ENCODE measurements around the gene BAAT.
"Not testable (repeated sequence)": the region's sequence is repeated elsewhere in the genome, so short reads cannot be mapped to it uniquely, and the experiment has no call there.

BAAT gene

GRCh38 chr9:101384873-101385536, at the start of gene BAAT:
Gene BAAT, minus strand, starts transcription at chr9:101385006. Its CDS starts 13,602 bp downstream, at chr9:101371404.
- DNase-seq: not testable (repeated sequence)

- DNase-seq: no peak
Observed at GRCh38 chr9:101433229-101433628, 48.4 kb upstream of the BAAT start.

- DNase-seq: no peak
Observed at GRCh38 chr9:101432740-101433139, 47.9 kb upstream of the BAAT start.

GRCh38 chr9:101432171-101432570, 47.4 kb upstream of the BAAT start:
- no peak for DNase-seq

- no peak for DNase-seq
Observed at GRCh38 chr9:101429736-101430135, 44.9 kb upstream of the BAAT start.

GRCh38 chr9:101428909-101429308, 44.1 kb upstream of the BAAT start:
- DNase-seq: no peak

GRCh38 chr9:101427957-101428655, 43.3 kb upstream of the BAAT start:
- DNase-seq: no peak

GRCh38 chr9:101427358-101427757, 42.6 kb upstream of the BAAT start:
- no peak for DNase-seq

GRCh38 chr9:101421653-101422065, 36.9 kb upstream of the BAAT start:
- no peak for DNase-seq

- no peak for DNase-seq
Observed at GRCh38 chr9:101419863-101420262, 35.1 kb upstream of the BAAT start.

GRCh38 chr9:101418518-101419430, 34.0 kb upstream of the BAAT start:
- DNase-seq: no peak

GRCh38 chr9:101417977-101418376, 33.2 kb upstream of the BAAT start:
- DNase-seq: no peak

GRCh38 chr9:101417389-101417788, 32.6 kb upstream of the BAAT start:
- no peak for DNase-seq

GRCh38 chr9:101415578-101415977, 30.8 kb upstream of the BAAT start:
- no peak for DNase-seq

- DNase-seq: no peak
Observed at GRCh38 chr9:101414839-101415238, 30.0 kb upstream of the BAAT start.

- no peak for DNase-seq
Observed at GRCh38 chr9:101409079-101409477, 24.3 kb upstream of the BAAT start.

- DNase-seq: no peak
Observed at GRCh38 chr9:101408374-101409078, 23.7 kb upstream of the BAAT start.

GRCh38 chr9:101403516-101404285, 18.9 kb upstream of the BAAT start:
- DNase-seq: no peak

GRCh38 chr9:101400120-101400519, 15.3 kb upstream of the BAAT start:
- DNase-seq: no peak

- no peak for DNase-seq
Observed at GRCh38 chr9:101399643-101399970, 14.8 kb upstream of the BAAT start.

- no peak for DNase-seq
Observed at GRCh38 chr9:101398930-101399642, 14.3 kb upstream of the BAAT start.
